GM12874 (cell line): ENCODE data around the gene DCX.
A peak's percentile ranks its signal among the peaks of the same experiment; 100 is the strongest.

Experiments used
- TF ChIP-seq, protein P1 (sequence below): IDR thresholded peaks from 2 replicates; pipeline ENCODE4 v1.5.1; 2011; ENCODE audit warnings: low read depth, mild to moderate bottlenecking, control low read depth, low read length, moderate library complexity; ENCODE audit not compliant: insufficient read depth

Gene DCX

GRCh38 chrX:111411983-111412382 is at the start of gene DCX:
Gene DCX (minus strand): TSS chrX:111412192. CDS start chrX:111410398, 1,794 bp downstream.
- TF ChIP-seq, protein P1, sequence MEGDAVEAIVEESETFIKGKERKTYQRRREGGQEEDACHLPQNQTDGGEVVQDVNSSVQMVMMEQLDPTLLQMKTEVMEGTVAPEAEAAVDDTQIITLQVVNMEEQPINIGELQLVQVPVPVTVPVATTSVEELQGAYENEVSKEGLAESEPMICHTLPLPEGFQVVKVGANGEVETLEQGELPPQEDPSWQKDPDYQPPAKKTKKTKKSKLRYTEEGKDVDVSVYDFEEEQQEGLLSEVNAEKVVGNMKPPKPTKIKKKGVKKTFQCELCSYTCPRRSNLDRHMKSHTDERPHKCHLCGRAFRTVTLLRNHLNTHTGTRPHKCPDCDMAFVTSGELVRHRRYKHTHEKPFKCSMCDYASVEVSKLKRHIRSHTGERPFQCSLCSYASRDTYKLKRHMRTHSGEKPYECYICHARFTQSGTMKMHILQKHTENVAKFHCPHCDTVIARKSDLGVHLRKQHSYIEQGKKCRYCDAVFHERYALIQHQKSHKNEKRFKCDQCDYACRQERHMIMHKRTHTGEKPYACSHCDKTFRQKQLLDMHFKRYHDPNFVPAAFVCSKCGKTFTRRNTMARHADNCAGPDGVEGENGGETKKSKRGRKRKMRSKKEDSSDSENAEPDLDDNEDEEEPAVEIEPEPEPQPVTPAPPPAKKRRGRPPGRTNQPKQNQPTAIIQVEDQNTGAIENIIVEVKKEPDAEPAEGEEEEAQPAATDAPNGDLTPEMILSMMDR, result no peak

DNA sequence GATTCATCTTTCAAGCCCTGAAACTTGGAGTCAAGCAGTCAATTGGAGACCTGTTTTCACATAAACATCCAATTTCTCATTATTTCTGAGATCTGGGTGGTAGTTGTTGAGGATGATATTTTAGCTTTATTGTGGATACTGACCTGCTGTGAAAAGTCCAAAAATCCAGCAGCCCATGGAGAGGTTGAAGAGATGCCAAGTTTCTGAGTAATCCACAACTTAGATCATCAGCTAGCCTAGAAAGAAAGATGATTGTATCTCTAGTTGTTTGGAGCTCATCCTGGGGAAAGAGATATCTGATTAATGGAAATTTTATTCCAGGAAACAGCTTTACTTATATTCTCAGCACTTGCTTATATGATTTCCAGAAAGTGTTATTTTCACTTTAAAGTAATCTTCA is 48.6 kb upstream of the DCX start:
- TF ChIP-seq, protein P1, result no peak

GRCh38 chrX:111447298-111447697 is 35.3 kb upstream of the DCX start:
- TF ChIP-seq, protein P1, result peak; percentile 36; the same call in 1 of the 2 replicates

DNA sequence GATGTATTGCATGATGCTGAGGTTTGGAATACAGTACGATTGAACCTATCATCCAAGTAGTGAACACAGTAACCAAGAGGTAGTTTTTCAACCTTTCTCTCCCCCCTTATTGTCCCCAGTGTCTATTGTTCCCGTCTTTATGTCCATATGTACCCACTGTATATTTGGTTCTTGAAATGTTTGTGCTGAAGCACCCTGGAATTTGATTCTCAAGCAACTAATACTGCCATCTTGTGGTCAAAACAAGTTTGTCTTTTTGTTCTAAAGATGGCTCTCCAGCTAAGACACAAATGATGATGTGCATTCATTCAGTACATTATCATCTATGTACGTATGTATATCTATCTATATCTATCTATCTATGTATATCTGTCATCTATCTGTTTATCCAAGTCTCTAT is 33.5 kb upstream of the DCX start:
- TF ChIP-seq, protein P1, result no peak

GRCh38 chrX:111444881-111445280 is 32.9 kb upstream of the DCX start:
- TF ChIP-seq, protein P1, result no peak

GRCh38 chrX:111443946-111444345 is 32.0 kb upstream of the DCX start:
- TF ChIP-seq, protein P1, result no peak

DNA sequence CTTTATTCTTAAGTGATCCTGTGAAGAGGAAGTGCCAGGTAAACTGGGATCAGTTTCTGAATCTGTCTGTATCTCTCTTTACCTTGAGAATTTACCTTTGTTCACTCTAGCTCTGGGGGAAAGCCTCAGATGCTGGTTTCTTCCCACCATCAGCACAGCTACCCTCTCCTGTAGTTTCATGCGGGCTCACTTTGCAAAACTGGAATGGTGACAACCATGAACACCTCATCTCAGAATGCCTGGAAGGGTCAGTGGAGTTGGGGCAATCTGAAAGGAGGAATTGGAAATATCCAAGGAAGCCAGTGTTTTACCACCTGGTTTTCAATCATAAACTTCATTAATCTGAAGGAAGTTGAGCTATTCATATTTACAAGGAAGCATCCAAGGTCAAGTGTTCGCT is 30.8 kb upstream of the DCX start:
- TF ChIP-seq, protein P1, result no peak

- TF ChIP-seq, protein P1, result no peak
Measured at GRCh38 chrX:111435469-111435868, 23.5 kb upstream of the DCX start.
